Measurements from ENCODE around the gene PLA2G2C.
"Not testable (repeated sequence)": the region's sequence is repeated elsewhere in the genome, so short reads cannot be mapped to it uniquely, and the experiment has no call there.

Gene PLA2G2C

GRCh38 chr1:20185834-20186782, at the start of gene PLA2G2C, which contains the start of gene UBXN10:
TSS of gene PLA2G2C (minus strand) at chr1:20186518. CDS start at chr1:20177363, 9,155 bp downstream.
TSS of gene UBXN10 (plus strand) at chr1:20186096. CDS start at chr1:20190562, 4,466 bp downstream.
- DNase-seq, result peak; percentile 66

GRCh38 chr1:20234788-20235535, 48.6 kb upstream of the PLA2G2C start:
- DNase-seq, result no peak

GRCh38 chr1:20233866-20234265, 47.5 kb upstream of the PLA2G2C start:
- no peak for DNase-seq

GRCh38 chr1:20233394-20233793, 47.1 kb upstream of the PLA2G2C start:
- peak in 1 of 2 donors; percentile 28 for DNase-seq

GRCh38 chr1:20232564-20232963, 46.2 kb upstream of the PLA2G2C start:
- not testable (repeated sequence) for DNase-seq

- no peak for DNase-seq
Observed at GRCh38 chr1:20229171-20229570, 42.9 kb upstream of the PLA2G2C start.

GRCh38 chr1:20228314-20228825, 42.1 kb upstream of the PLA2G2C start:
- DNase-seq, result no peak

GRCh38 chr1:20227704-20228103, 41.4 kb upstream of the PLA2G2C start:
- DNase-seq, result no peak

- DNase-seq, result no peak
Observed at GRCh38 chr1:20224546-20224945, 38.2 kb upstream of the PLA2G2C start.

- no peak for DNase-seq
Observed at GRCh38 chr1:20223551-20224419, 37.5 kb upstream of the PLA2G2C start.

GRCh38 chr1:20223106-20223505, 36.8 kb upstream of the PLA2G2C start:
- no peak for DNase-seq

- DNase-seq, result no peak
Observed at GRCh38 chr1:20220036-20220435, 33.7 kb upstream of the PLA2G2C start.

- DNase-seq, result not testable (repeated sequence)
Observed at GRCh38 chr1:20219053-20219452, 32.7 kb upstream of the PLA2G2C start.

GRCh38 chr1:20216574-20216973, 30.3 kb upstream of the PLA2G2C start:
- DNase-seq, result peak in 1 of 2 donors; percentile 21

GRCh38 chr1:20215716-20216115, 29.4 kb upstream of the PLA2G2C start:
- no peak for DNase-seq

- peak; percentile 51 to 59 for DNase-seq
Observed at GRCh38 chr1:20212685-20213331, 26.5 kb upstream of the PLA2G2C start.

GRCh38 chr1:20212085-20212684, 25.9 kb upstream of the PLA2G2C start:
- DNase-seq, result no peak

GRCh38 chr1:20211511-20211931, 25.2 kb upstream of the PLA2G2C start:
- no peak for DNase-seq

- no peak for DNase-seq
Observed at GRCh38 chr1:20210736-20211460, 24.6 kb upstream of the PLA2G2C start.

GRCh38 chr1:20209471-20209870, 23.2 kb upstream of the PLA2G2C start:
- no peak for DNase-seq

GRCh38 chr1:20207546-20207945, 21.2 kb upstream of the PLA2G2C start:
- DNase-seq, result no peak

Measured in CD4-positive, alpha-beta T cell treated with Interferon alpha-2 for 1 hour (primary cell).